Stimulated activated CD4-positive, alpha-beta T cell treated with anti-CD3 and anti-CD28 coated beads, Interleukin-4, amount 100 ng/mL, for 4 hours (primary cell): ENCODE results near the gene TMEM37.

Experiments
- DNase-seq, 2 experiments: peaks; one replicate each; pipeline ENCODE4 v3.0.0-alpha.2; 2020

Gene TMEM37

DNA sequence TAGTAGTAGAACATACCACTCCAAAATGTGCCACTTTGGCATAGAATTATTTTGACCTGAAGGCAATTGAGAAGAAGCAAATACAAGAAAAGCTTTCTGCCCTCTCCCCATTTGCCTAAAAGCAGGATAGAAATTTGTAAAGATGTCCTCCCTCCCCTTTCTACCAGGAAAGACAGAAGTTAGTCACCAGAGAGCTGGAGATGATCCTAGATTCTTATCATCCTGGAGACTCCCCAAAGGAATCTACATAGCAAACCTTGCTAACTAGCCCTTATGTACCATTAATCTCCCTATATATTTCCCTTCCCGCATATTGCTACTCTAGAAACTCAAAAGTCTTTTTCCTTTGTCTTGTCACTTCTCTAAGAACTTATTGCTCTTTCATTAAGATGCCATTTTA lies 12.6 kb upstream of the TMEM37 start:
- no peak for DNase-seq

DNA sequence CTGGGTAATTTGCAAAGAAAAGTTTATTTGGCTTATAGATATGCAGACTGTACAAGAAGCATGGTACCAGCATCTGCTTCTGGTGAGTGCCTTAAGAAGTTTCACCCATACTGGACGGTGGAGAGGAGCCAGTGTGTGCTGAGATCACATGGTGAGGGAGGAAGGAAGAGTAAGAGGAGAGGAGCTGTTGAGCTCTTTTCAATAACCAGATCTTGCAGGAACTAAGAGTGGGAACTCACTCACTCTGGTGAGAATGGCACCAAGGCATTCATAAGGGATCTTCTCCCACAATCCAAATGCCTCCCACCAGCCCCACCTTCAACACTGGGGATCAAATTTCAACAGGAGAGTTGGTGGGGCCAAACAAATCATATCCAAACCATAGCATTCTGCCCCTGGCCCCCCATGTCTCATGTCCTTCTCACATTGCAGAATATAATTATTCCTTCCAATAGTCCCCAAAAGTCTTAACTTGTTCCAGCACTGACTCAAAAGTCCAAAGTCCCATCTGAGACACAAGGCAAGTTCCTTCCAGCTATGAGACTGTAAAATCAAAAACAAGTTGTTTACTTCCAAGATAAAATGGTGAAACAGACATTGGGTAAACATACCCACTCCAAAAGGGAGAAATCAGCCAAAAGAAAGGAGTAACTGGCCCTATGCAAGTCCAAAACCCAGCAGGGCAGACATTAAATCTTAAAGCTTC lies 11.7 kb upstream of the TMEM37 start:
- no peak for DNase-seq

DNA sequence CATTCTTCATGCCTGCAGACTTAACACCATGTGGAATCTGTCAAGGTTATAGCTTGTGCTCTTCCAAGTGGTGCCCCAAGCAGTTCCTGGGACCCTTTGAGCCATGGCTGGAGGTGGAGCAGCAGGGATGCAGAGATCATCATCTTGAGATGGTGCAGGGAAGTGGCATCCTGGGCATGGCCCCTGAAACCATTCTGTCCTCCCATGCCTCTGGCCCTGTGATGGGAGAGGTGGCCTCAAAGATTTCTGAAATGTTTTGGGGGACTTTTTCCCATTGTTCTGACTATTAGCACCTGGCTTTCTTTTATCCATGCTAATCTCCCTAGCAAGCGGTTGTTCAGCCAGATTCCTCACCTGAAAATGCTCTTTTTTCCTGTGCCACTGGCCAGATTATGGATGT lies 10.3 kb upstream of the TMEM37 start:
- no peak for DNase-seq

DNA sequence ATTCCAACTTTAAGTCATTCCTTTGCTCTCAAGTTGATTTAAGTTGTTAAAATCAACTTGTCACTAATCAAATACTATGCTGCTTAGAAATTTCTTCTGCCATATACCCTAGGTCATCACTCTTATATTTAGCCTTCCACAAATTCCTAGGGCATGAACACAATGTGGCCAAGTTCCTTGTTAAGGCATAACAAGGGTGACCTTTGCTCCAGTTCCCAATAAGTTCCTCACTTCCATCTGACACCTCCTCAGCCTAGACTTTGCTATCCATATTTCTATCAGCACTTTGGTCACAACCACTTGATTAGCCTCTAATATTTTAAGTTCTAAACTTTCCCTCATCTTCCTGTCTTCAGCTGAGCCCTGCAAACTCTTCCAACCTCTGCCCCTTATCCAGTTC lies 9.9 kb upstream of the TMEM37 start:
- DNase-seq: no peak

DNA sequence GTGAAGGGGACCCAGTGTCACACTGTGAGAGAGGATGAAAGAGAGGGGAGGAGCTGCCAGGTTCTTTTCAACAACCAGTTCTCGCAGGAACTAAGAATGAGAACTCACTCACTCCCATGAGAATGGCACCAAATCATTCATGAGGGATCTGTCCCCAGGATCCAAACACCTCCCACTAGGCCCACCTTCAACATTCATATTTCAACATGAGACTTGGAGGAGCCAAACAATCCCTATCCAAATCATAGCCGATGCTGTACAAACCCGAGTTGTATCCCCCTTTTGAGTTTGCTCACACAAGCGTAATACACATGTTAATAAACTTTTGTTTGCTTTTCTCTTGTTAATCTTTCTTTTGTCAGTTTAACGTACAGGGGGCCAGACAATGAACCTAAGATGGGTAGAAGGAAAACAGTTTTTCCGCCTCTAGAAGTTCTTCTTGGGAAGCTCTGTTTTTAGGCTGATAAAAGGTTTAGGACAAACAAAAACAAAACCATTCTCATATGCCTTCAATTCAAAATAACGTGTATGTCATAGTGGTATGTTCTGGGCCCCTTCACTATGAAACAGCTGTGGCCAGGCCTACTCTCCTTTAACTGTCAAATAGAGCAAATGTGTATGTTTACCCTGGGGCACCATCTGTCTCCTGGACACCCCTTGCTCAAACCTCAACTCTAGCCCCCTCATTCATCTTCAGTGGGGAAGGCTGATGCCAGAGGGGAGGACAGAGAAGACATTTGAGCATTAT lies 9.1 kb upstream of the TMEM37 start:
- DNase-seq: no peak

DNA sequence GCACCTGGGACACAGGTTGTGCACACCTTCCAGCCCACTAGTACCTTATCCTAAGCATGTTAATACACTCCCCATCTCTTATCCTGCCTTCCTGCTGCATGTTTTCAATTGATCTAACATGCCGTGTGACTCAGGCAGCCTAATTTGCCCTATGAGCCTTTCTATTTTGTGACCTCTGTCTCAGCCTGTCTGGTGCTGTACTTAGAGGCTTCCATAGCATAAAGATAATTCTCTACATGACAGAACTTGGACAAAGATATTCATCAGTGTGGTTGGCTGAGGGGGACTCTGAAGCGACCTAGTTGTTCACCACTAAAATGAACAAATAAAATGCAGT lies 8.6 kb upstream of the TMEM37 start:
- no peak for DNase-seq

DNA sequence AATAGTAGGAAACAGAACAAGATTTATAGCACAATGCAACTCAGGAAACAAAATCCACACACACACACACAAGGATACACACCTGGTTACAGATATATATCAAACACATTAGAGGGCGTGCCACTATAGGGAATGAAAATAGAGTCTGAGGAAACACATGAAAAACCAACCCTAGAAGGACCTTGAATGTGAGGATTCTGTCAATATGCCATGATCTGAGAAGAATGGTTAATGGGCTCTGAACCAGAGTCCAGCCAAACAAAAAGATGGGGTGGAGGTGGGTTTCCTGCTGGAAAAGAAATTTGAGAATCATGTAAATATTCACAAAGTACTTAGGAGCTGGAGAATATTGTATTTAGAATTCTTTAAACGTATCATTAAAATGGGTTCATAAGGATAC lies 7.8 kb upstream of the TMEM37 start:
- no peak for DNase-seq

DNA sequence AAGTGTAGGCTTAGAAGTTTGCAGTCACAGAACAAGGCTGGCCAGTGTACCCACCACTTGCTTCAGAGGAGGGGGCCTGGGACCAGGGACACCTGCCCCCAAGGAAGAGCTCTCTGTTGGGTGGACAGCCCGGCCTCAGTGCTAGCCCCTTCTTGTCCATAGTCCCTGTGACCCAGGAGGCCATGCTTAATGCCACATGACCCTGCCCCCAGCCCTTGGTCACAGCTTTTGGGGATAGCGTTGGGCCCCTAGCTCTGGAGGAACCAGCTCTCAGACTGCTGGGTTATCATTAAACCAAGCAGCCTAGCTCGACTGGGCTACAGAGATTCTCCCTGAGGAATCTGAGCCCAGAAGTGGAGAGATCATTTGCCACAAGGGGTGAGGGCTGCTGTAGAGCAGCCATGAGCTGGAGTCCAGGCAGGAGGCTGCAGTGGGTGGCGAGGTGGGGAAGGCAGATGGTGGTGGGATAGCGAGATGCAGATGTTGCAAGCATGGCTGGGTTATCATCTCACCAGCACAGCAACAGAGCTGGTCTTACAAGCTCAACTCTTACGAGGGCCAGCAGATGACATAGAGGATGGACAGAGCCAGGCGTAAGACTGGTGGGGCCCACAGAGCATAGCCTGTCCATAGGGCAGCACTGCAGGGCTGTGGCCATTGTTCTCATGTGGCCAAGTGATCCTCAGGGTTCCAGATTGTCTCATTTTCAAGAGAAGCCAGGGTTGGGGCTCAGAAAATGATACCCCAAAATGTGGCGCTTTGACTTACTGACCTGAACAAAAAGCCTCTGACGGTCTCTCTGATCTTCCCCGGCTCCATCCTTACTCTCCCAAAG lies 7.2 kb upstream of the TMEM37 start:
- no peak for DNase-seq

DNA sequence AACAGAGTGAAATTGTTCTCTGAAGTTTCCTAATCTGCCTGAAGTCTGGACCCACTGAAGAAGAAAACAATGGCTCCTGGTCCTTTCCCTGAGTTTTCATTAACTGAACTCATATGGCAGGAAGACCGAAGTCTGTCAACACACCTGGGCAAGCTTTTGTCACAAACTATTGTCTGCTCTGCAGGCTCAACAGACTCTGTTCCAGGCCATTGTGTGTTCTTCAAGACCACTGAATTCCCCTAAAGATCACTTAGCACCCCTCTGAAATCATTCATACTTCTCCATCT lies 6.6 kb upstream of the TMEM37 start:
- no peak for DNase-seq

DNA sequence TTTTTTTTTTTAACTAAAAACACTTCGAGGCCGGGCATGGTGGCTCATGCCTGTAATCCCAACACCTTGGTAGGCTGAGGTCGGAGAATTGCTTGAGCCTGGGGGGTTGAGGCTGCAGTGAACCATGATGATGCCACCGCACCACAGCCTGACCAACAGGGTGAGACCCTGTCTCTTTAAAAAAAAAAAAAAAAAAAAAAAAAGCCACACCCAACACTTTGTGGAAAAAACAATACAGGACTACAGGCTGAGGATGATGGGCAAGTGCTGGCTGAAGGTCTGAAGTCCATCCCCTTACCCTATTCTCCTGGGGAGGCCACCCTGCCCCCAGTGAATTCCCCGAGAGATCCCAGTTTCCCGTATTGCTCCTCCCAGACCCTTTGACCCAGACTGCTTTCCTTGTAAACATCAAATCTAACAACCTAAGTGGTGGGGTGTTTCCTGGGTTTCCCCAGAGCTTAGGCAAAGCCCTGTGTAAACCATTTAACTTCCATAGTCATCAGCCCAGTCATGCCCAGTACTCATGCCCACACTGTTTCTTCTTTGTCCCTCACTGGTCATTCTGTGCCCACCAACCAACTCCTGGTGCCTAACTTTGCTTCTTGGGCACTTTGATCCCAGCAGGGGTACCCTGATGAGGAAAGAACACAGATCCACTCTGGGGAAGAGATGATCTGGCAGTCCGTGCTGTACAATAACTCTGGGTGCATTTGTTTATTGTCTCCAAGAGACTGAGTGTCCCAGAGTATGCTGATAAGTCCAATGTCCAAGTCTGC lies 5.8 kb upstream of the TMEM37 start:
- no peak for DNase-seq

DNA sequence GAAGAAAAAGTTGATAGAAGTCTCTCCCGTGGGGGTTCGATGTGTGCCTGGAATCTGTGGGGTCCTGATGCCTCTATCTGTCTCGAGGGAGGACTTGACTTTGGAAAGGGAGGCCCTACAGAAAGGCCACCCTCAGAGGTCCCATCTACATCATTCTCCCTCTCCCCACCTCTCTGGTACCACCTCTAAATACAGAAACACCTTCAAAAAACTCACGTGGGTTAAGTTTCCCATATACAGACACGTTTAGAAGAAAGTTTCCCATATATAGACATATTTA lies 5.3 kb upstream of the TMEM37 start:
- no peak for DNase-seq

DNA sequence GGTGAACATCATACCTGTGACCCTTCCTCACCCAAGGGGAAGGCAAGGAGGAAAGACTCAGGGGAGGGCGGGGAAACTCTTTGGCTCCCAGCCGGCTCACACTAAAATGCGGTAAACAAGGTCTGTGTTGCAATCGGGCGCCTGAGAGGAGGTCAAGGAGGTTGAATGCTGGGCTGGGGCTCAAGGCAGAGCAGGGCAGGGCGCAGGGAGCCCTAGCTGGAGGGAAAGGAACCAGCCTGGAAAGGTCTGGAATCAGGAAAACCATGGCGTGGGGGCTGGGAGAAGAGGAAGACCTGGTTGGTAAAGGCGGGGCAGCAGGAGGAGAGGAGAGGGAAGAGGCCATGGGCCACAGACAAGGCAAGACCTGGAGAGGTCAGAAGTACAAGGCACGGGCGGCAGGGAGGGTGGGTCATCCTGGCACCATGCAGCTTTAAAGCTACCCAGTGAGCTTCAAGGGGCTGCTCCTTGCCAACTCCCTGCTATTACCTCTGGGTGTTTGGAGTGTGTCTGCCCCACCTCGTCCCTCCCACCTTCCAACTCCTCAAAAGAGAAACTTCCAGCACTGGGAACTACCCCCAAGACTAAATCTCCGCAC lies 4.8 kb upstream of the TMEM37 start:
- DNase-seq: no peak

DNA sequence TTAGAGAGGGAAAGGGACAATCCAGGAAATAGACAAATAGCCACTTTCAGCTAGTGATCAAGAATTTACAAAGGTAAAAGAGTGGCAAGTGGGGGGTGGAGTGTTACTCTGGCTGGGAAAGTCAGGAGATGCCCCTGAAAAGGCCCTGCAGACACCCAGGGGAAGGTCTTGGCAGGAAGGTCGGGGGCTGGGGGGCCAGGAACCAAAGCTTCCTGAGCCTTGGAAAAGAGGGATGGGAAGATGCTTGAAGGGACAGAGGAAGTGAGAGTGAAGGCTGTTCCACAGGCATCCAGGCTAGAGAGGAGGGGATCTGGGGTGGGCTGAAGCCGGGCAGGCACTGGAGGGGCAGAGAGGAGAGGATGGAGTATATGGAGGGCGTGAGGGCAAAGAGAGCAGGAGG lies 3.9 kb upstream of the TMEM37 start:
- DNase-seq: no peak

DNA sequence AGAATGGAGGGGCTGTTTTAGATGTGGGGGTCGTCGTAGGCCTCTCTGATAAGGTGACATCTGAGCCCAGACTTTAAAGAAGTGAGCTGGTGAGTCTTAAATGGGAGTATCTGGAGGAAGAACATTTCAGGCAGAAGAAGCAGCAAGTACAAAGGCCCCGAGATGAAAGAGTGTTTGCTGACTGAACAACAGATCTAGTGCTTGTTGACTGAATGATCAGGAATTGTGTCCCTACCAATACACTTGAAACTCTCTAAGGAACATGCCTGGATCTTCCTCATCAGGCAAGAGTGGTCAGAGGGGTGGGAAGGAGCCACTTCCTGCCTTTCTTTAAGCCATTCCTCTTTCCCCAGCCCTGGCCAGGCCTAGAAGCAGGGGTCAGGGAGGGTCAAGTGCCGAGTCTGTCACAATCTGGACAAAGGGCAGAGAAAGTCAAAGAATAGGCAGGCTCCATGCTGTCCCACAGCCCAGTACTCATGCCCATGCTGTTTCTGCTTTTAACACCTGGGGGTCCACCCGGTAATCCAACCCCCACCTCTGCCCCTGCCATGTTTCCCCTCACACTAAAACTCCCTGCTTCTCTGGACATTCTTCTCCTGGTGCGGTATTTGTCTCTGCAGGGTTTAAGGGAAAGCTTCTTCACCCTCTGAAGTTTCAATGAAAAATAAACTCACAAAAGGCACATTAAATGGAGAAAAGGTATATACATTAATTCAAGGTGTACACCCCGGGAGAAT lies 3.0 kb upstream of the TMEM37 start:
- DNase-seq: no peak

DNA sequence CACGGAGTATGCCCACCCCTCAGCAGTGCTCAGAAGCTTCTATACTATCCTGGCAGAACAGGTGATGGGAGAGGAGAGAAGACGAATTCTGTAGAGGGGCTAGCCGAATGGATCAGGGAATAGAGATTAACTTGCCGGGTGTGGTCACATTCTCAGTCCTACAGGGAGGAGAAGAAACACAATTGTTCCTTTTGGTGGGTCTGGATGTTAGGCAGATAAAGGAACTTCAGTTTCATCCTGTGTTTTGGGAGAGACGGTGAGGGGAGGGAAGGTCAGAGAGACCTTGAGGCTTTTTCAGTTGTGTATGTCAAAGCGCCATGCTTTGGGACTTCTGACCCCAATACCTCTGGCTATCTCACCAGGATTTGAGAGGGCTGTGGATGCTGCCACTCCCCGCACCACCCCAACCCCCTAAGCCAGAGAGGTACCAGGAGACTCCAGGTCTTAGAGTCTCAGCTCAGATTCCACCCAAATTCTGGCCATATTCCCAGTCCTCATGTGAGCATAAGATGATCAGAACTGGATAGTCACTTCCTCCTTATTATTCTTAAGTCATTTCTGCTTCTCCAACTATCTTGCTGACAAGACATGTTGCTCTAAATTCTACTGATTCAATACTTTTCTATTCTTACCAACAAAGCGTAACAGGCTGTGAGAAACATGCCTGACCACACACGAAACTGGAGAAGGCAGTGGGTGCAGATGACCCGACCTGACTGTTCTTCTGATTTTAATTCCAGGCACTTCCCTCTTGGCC lies 2.3 kb upstream of the TMEM37 start:
- no peak for DNase-seq

DNA sequence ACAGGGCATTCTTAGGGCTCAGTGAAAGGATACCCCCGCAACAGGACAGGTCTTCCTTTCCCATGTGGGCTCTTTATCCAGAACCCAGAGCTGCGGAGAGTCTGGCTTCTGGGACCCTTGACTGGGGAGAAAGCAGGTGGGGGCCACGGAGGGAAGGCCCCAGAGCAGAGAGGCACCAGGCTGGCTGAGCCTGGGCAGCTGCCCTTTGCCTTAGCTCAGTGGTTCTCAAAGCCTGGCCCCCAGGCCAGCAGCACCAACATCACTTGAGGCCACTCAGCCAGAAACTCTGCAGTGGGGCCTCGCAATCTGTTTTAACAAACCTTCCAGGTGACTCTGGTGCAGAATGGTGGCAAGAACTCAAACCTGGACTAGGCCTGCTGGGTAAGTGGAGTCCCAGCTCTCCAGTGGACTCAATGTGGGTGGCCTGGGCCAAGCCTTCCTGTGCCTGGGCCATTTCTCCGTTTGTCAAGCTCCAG lies 1.6 kb upstream of the TMEM37 start:
- no peak for DNase-seq

DNA sequence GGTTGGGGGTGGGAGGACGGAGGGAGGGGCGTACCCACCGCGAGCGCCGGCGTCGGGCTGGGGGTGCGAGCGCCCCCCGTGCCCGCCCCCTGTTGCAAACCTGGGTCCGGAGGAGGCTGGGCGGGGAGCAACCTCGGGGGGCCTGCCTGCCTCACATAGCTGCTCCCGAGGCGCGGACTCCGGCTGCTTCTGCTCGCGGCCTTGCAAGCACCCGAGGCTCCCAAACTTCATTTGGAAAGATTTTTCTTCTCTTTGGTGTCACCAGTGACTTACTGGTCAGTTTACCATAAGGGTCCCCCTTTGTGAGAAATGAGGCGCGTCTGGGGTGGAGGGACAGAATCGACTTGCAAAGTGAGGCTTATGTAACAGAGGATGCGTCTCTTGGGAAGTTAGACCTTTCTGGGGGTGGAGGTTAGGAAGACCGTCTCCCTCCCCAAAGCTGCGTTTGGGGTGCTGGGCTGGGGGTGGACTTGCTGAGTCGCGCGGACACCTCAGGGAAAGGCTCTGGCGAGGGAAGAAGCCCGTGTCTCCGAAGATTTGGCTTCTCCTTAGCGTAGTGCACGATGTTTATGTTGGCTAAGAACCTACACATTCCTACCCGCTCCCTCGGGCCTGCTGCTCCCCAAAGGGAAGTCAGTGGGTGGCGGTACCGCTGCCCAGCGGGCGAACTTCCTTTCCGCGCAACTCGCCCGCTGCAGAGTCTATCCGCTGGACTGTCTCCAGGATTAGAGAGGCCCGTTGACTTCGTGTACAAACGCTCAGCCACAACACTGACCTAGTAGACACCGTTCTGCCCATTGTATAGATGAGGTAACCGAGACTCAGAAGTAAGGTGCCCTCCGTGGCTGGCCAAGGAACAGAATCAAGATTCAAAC lies 559 bp downstream of the TMEM37 start:
- no peak for DNase-seq

DNA sequence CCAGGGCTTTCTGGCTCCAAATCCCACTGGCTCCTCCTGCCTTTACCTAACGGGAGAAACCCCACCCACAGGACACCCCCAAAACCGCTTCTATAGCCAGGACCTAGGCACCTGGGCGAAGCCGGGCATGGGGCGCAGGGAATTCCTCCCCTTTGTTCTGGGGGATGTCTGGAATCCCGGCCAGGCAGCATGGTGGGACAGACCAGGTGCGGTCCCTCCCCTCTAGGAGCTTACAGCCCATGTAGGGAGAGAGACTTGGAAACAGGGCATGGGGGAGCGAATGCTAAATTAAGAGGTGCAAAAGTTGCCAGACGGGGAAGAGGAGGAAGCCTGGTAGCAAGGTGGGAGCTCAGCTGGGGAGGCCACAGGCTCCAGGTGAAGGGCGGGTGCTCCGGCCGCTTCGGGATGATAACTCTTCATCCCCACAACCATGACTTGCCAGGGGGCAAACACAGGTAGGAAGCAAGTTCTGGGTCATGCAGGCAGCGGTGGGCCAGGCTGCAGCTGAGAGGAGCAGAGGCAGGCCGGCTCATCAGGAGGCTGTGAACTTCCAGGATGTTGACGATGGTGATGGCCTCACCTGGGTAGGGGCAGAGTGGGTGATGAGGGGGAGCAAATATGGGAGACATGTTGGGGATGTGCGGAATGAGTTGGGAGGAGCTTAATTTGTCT lies 1.3 kb downstream of the TMEM37 start:
- no peak for DNase-seq

DNA sequence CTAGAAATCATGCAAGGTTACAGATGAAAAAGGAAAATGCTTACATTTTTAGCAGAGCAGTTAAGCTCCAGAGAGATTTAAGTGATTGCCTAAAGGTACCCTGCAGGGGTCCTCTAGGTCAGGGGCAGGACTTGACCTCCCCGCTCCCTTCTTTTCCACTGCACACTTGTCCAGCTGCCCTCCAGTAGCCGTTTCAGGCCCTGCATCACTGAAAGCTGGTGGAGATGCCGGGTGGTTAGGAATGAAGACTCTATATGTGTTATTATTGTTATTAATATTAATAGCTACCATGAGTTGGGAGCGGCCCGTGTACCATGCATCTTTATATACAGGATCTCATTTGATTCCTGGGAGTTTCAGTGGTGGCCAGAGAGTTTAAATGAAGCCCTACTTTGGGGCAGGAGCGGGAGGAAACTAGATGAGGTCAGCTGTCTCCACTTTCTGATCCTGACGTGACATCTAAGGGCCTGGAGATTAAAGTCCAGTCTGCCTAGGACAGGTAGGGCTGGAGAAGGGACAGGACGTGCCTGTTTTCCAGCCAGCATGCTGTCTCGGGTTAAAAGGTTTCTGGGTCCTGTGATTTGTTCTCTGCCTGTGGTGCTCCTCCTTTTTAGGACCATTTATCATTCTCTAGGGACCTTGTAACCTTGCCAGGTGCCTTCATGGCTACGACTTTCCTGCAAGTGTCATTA lies 2.1 kb downstream of the TMEM37 start:
- no peak for DNase-seq
